H1 (cell line): ENCODE data around the gene PDE6B. TPM values are rescaled to one million over a fixed set of nuclear protein-coding genes. Genes with fewer than 3 reads are reported as not detected.

Experiments used
- CHD2 ChIP-seq: IDR thresholded peaks from 2 replicates; pipeline ENCODE4 v1.6.1; 2012; ENCODE audit warnings: low read length, improper control_type of control experiment
- EP300 ChIP-seq, 2 experiments: IDR thresholded peaks; 1 replicate in 1 of 2; 2 replicates in 1 of 2; pipeline ENCODE4 v1.6.1; 2011 to 2012; ENCODE audit warnings: low read depth in 2 of 2, low read length in 2 of 2, mild to moderate bottlenecking in 2 of 2, borderline replicate concordance in 1 of 2, inconsistent platforms in 1 of 2, moderate library complexity in 1 of 2
- EZH2 ChIP-seq: fragments of 200-600 bp; sonication (generic); IDR thresholded peaks from 2 replicates; pipeline ENCODE4 v1.7.1; 2012; ENCODE audit warnings: low read depth, mild to moderate bottlenecking, moderate library complexity, low read length, inconsistent platforms; ENCODE audit not compliant: severe bottlenecking
- GTF2F1 ChIP-seq: IDR thresholded peaks from 2 replicates; pipeline ENCODE4 v1.6.1; 2012; ENCODE audit warnings: low read depth, low read length, improper control_type of control experiment, borderline replicate concordance
- KDM4A ChIP-seq: IDR thresholded peaks from one replicate; pipeline ENCODE4 v1.7.1; 2012; ENCODE audit warnings: low read depth, mild to moderate bottlenecking, moderate library complexity, low read length, inconsistent platforms; ENCODE audit not compliant: severe bottlenecking
- RXRA ChIP-seq: IDR thresholded peaks from 2 replicates; pipeline ENCODE4 v1.6.1; 2011; ENCODE audit warnings: low read depth, mild to moderate bottlenecking, low read length, moderate library complexity; ENCODE audit not compliant: insufficient read depth
- SIRT6 ChIP-seq: IDR thresholded peaks from one replicate; pipeline ENCODE4 v1.7.1; 2012; ENCODE audit warnings: low read length, inconsistent platforms
- polyA plus RNA-seq, 7 experiments: library from polyadenylated mRNA; depleted of rRNA in 3 of 7; stranded (reverse) in 5 of 7; unstranded in 2 of 7; fragments of >200 nt in 5 of 7; fragments of 200-250 nt in 2 of 7; gene quantifications; 1 replicate in 5 of 7; 2 replicates in 1 of 7; 4 replicates in 1 of 7; pipeline versions ENCODE4 v1.2.1 to v1.2.3, GENCODE V29; 2011 to 2013; ENCODE audit warnings: missing spikeins in 2 of 7, mixed read lengths in 2 of 7
- total RNA-seq: library from RNA; stranded (reverse); fragmentation: NEBNext Ultra II Directional; extraction: Animal tissue kit (Norgen Biotek cat#: 25700); gene quantifications from 2 replicates; pipeline ENCODE4 v1.2.1, GENCODE V29; 2021
- TF ChIP-seq, protein P1 (sequence below): IDR thresholded peaks from 2 replicates; pipeline ENCODE4 v1.6.1; 2012; ENCODE audit warnings: inconsistent platforms
- TF ChIP-seq, protein P2 (sequence below): IDR thresholded peaks from 2 replicates; pipeline ENCODE4 v1.6.1; 2012; ENCODE audit warnings: low read length, inconsistent platforms
- TF ChIP-seq, protein P3 (sequence below): IDR thresholded peaks from 2 replicates; pipeline ENCODE4 v1.6.1; 2012; ENCODE audit warnings: inconsistent platforms

Gene PDE6B
- total and polyA plus RNA-seq, 2 of the 8 experiments (the other 6 are each of a cell fraction or from before 2014, with no cell fraction given) = 4.1 to 8.4 TPM

DNA sequence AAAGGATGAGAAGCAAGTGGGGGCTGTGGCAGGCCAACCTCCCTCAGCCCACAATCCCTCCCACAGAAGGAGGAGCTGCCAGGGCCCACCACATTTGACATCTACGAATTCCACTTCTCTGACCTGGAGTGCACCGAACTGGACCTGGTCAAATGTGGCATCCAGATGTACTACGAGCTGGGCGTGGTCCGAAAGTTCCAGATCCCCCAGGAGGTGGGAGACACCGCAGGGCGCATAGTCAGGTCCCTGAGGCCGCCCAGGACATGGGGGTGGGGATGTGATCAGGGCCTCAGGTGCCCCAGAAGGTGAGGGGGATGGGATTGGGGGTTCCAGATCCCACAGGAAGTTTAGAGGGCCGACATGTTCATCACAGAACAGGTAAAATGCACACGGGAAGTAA, 35.0 kb downstream of the PDE6B start (continued):
- TF ChIP-seq KDM4A = no peak
- no peak for TF ChIP-seq CHD2
- TF ChIP-seq SIRT6 = no peak
- TF ChIP-seq GTF2F1 = no peak
- TF ChIP-seq, protein P1, sequence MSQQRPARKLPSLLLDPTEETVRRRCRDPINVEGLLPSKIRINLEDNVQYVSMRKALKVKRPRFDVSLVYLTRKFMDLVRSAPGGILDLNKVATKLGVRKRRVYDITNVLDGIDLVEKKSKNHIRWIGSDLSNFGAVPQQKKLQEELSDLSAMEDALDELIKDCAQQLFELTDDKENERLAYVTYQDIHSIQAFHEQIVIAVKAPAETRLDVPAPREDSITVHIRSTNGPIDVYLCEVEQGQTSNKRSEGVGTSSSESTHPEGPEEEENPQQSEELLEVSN = no peak
- TF ChIP-seq EZH2 = no peak
- TF ChIP-seq EP300 (IDR thresholded peaks at IDR 0.05; ENCODE audit: borderline replicate concordance in 1 of 2, low read depth in 2 of 2, low read length in 2 of 2) = no peak
- TF ChIP-seq, protein P2, sequence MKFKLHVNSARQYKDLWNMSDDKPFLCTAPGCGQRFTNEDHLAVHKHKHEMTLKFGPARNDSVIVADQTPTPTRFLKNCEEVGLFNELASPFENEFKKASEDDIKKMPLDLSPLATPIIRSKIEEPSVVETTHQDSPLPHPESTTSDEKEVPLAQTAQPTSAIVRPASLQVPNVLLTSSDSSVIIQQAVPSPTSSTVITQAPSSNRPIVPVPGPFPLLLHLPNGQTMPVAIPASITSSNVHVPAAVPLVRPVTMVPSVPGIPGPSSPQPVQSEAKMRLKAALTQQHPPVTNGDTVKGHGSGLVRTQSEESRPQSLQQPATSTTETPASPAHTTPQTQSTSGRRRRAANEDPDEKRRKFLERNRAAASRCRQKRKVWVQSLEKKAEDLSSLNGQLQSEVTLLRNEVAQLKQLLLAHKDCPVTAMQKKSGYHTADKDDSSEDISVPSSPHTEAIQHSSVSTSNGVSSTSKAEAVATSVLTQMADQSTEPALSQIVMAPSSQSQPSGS = no peak
- TF ChIP-seq RXRA = no peak
- TF ChIP-seq, protein P3, sequence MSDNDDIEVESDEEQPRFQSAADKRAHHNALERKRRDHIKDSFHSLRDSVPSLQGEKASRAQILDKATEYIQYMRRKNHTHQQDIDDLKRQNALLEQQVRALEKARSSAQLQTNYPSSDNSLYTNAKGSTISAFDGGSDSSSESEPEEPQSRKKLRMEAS = no peak
